KMS-11 (cell line): ENCODE measurements around the gene GPR176.

Experiments
- H2AFZ ChIP-seq: fragments of 200-600 bp; sonication (generic); 2 replicates; pipeline ENCODE4 v1.6.1; 2016; ENCODE audit warnings: antibody characterized with exemption, mixed run types, low read depth
- H3K27ac ChIP-seq: fragments of 200-600 bp; sonication (generic); 2 replicates; pipeline ENCODE4 v1.6.1; 2016; ENCODE audit warnings: mild to moderate bottlenecking, mixed run types
- H3K27me3 ChIP-seq: fragments of 200-600 bp; sonication (generic); 2 replicates; pipeline ENCODE4 v1.6.1; 2017; ENCODE audit warnings: mild to moderate bottlenecking, low read depth, mixed run types, moderate library complexity; ENCODE audit not compliant: insufficient read depth
- H3K36me3 ChIP-seq: fragments of 200-600 bp; sonication (generic); 2 replicates; pipeline ENCODE4 v1.6.1; 2017; ENCODE audit warnings: mild to moderate bottlenecking, mixed run types; ENCODE audit not compliant: insufficient read depth
- H3K4me1 ChIP-seq: fragments of 200-600 bp; sonication (generic); 2 replicates; pipeline ENCODE4 v1.6.1; 2016; ENCODE audit warnings: mild to moderate bottlenecking, low read depth, mixed run types; ENCODE audit not compliant: poor library complexity, severe bottlenecking
- H3K4me2 ChIP-seq: fragments of 200-600 bp; sonication (generic); 2 replicates; pipeline ENCODE4 v1.7.0; 2016; ENCODE audit warnings: mild to moderate bottlenecking, mixed run types
- H3K4me3 ChIP-seq: fragments of 200-600 bp; sonication (generic); IDR thresholded peaks from 2 replicates; pipeline ENCODE4 v1.6.1; 2017; ENCODE audit warnings: low read depth, low read length, mixed read lengths; ENCODE audit not compliant: insufficient read depth
- H3K79me2 ChIP-seq: fragments of 200-600 bp; sonication (generic); 2 replicates; pipeline ENCODE4 v1.6.1; 2016; ENCODE audit warnings: low read depth, mixed run types; ENCODE audit not compliant: insufficient read depth
- H3K9ac ChIP-seq: fragments of 200-600 bp; sonication (generic); 2 replicates; pipeline ENCODE4 v1.6.1; 2016; ENCODE audit warnings: mild to moderate bottlenecking, mixed run types
- H4K20me1 ChIP-seq: fragments of 200-600 bp; sonication (generic); 2 replicates; pipeline ENCODE4 v1.6.1; 2016; ENCODE audit warnings: mild to moderate bottlenecking, mixed run types; ENCODE audit not compliant: insufficient read depth
- TF ChIP-seq, protein P1 (sequence below): fragments of 200-600 bp; sonication (generic); conservative IDR thresholded peaks from 2 replicates; pipeline ENCODE4 v1.6.1; 2017; ENCODE audit warnings: low read depth, mild to moderate bottlenecking, antibody characterized with exemption, low read length, moderate library complexity, mixed read lengths

The GPR176 gene

GRCh38 chr15:39926526-39926925 lies 6.5 kb upstream of the GPR176 start:
- no peak overlapping the region for H3K27ac ChIP-seq

GRCh38 chr15:39925112-39925842 lies 5.2 kb upstream of the GPR176 start:
- Histone ChIP-seq H2AFZ (no peak overlapping the region), H3K27ac (no peak overlapping the region), H3K4me2 (no peak overlapping the region), H3K4me3 (no peak overlapping the region), H3K79me2 (no peaks in the 10 kb centered on the region), H3K9ac (no peak overlapping the region), H4K20me1 (no peaks in the 10 kb centered on the region), H3K36me3 (no peaks in the 10 kb centered on the region), H3K4me1 (peaks cover 14% of the 10 kb centered on the region), H3K27me3 (no peaks in the 10 kb centered on the region)
- TF ChIP-seq, protein P1, sequence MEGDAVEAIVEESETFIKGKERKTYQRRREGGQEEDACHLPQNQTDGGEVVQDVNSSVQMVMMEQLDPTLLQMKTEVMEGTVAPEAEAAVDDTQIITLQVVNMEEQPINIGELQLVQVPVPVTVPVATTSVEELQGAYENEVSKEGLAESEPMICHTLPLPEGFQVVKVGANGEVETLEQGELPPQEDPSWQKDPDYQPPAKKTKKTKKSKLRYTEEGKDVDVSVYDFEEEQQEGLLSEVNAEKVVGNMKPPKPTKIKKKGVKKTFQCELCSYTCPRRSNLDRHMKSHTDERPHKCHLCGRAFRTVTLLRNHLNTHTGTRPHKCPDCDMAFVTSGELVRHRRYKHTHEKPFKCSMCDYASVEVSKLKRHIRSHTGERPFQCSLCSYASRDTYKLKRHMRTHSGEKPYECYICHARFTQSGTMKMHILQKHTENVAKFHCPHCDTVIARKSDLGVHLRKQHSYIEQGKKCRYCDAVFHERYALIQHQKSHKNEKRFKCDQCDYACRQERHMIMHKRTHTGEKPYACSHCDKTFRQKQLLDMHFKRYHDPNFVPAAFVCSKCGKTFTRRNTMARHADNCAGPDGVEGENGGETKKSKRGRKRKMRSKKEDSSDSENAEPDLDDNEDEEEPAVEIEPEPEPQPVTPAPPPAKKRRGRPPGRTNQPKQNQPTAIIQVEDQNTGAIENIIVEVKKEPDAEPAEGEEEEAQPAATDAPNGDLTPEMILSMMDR: no peak

More at GRCh38 chr15:39926526-39926925, 6.5 kb upstream of the GPR176 start:
- Histone ChIP-seq H3K4me2 (no peak overlapping the region), H2AFZ (no peak overlapping the region), H3K9ac (no peak overlapping the region), H3K79me2 (no peaks in the 10 kb centered on the region), H3K4me1 (peaks cover 9% of the 10 kb centered on the region), H3K4me3 (no peak overlapping the region), H4K20me1 (no peaks in the 10 kb centered on the region), H3K36me3 (no peaks in the 10 kb centered on the region), H3K27me3 (no peaks in the 10 kb centered on the region)
- TF ChIP-seq, protein P1: no peak

- Histone ChIP-seq H3K4me3 (no peak overlapping the region), H3K4me2 (no peak overlapping the region), H2AFZ (no peak overlapping the region), H3K9ac (no peak overlapping the region), H3K27me3 (no peaks in the 10 kb centered on the region), H3K79me2 (no peaks in the 10 kb centered on the region), H4K20me1 (no peaks in the 10 kb centered on the region), H3K27ac (no peak overlapping the region), H3K4me1 (peaks cover 14% of the 10 kb centered on the region), H3K36me3 (no peaks in the 10 kb centered on the region)
- TF ChIP-seq, protein P1: no peak
These were observed 4.4 kb upstream of the GPR176 start for GRCh38 chr15:39924437-39924836.

DNA sequence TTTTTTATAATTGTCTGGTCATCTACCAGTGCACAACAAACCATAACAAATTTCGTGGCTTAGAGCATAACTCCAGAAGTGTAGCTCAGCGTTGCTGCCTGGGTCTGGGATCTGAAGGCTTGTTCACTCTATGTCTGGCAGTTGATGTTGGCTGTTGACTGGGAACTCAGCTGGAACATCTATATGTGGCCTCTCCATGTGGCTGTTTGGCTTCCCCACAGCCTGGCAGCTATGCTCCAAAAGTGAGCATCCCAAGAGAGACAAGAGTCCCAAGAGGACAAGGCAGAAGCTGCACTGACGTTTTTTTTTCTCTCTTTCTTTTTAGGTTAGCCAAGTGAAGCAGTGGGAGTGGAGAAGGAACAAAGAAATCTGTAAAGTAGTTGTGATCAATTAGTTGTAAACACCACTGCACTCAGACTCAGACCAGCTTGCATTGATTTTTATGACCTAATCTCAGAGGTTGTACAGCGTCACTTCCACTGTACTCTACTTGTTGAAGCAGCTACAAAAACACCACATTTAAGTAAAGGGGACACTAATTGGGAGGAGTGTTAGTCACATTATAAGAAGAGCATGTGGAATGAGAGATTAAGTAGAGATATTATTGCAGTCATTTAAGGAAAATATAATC lies 2.5 kb upstream of the GPR176 start:
- Histone ChIP-seq H3K36me3 (no peaks in the 10 kb centered on the region), H3K27ac (no peak overlapping the region), H4K20me1 (no peaks in the 10 kb centered on the region), H3K27me3 (no peaks in the 10 kb centered on the region), H3K9ac (no peak overlapping the region), H3K4me1 (peaks cover 24% of the 10 kb centered on the region), H2AFZ (no peak overlapping the region), H3K4me3 (no peak overlapping the region), H3K4me2 (no peak overlapping the region), H3K79me2 (no peaks in the 10 kb centered on the region)
- TF ChIP-seq, protein P1: no peak
